Measurements from ENCODE around the gene OVCA2. TPM values are rescaled to one million over a fixed set of nuclear protein-coding genes. Genes with fewer than 3 reads are reported as not detected.

The OVCA2 gene
- total RNA-seq, 1 donor from 2014 or later: 27.8 TPM

DNA sequence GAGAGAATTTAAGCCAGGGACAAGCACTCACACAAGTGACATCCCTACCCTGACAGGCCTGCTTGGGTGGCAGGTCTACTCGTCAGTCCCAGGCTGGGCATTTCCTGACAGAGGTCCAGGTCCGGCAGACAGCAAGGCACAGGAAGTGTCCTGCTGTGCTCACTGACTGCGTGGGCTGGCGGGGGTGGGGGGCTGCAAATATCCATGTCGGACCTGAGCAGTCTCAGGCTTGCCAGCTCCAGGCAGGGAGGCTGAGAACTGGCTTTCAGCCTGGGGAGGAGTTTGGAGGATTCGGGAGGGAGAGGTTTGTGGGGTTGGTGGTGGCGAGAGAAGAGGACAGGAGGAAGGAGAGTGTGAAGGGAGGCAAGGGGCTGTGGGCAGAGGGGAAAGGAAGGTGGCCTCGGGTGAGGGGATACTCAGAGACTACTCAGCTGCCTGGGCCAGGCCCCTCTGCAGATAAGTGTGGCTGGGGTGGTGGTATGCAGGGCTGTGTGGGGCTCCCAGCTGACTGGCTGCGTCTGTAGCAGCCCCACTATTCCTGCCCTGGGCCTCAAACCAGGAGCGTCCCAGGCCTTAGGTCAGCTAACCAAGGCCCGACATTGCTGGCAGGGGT is 20.9 kb downstream of the OVCA2 start:
- H3K9me3 Mint-ChIP-seq: no peaks in the 10 kb centered on the region
- H3K36me3 Mint-ChIP-seq: peaks cover 29% of the 10 kb centered on the region
- H3K27ac Mint-ChIP-seq: peak overlapping the region; percentile 58
- DNase-seq (ENCODE audit: extremely low spot score, unreplicated experiment): no peak
- H3K4me1 Mint-ChIP-seq (ENCODE audit: unreplicated experiment): peaks cover 34% of the 10 kb centered on the region
- H3K27me3 Mint-ChIP-seq: peaks cover 16% of the 10 kb centered on the region
- TF ChIP-seq, protein P1, sequence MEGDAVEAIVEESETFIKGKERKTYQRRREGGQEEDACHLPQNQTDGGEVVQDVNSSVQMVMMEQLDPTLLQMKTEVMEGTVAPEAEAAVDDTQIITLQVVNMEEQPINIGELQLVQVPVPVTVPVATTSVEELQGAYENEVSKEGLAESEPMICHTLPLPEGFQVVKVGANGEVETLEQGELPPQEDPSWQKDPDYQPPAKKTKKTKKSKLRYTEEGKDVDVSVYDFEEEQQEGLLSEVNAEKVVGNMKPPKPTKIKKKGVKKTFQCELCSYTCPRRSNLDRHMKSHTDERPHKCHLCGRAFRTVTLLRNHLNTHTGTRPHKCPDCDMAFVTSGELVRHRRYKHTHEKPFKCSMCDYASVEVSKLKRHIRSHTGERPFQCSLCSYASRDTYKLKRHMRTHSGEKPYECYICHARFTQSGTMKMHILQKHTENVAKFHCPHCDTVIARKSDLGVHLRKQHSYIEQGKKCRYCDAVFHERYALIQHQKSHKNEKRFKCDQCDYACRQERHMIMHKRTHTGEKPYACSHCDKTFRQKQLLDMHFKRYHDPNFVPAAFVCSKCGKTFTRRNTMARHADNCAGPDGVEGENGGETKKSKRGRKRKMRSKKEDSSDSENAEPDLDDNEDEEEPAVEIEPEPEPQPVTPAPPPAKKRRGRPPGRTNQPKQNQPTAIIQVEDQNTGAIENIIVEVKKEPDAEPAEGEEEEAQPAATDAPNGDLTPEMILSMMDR (conservative IDR thresholded peaks at IDR 0.05): no peak
- no peak overlapping the region for H3K4me3 Mint-ChIP-seq

DNA sequence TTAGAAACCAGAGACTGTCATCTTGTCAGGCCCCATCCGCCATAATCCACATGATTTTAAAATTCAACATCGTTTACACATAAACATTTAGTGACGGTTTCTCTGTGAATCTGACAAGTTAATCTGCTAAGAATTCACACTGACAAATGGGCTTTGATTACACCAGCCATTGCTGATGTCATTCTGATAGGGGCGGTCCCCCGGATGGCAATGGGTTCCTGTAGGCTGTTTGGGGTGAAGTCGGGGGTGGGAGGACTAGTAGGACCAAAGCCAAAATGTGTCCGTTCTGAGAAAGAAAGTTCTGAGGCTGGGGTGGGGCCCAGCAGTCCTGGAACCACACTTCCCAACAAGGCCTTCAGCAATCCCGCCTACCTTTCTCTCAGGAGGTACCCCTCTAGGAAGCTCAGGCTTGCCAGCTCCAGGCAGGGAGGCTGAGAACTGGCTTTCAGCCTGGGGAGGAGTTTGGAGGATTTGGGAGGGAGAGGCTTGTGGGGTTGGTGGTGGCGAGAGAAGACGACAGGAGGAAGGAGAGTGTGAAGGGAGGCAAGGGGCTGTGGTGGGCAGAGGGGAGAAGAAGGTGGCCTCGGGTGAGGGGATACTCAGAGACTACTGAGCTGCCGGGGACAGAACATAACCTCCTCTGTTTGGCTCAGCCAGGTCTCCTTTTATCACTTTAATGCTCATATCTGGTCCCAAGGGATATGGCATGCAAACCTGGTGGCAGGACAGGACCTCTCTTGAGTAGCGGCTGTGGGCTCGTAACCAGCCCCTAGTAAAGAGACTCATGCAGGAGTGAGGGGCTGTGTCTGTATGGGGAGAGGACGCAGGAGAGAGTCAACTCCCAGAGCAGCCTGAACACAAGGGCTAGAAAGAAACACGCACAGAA is 21.7 kb downstream of the OVCA2 start:
- Mint-ChIP-seq H3K9me3 (no peaks in the 10 kb centered on the region), H3K4me3 (no peak overlapping the region), H3K27me3 (peaks cover 16% of the 10 kb centered on the region), H3K4me1 (ENCODE audit: unreplicated experiment) (peaks cover 41% of the 10 kb centered on the region), H3K36me3 (peaks cover 29% of the 10 kb centered on the region), H3K27ac (no peak overlapping the region)
- DNase-seq (ENCODE audit: extremely low spot score, unreplicated experiment): no peak
- TF ChIP-seq, protein P1 (conservative IDR thresholded peaks at IDR 0.05): no peak

DNA sequence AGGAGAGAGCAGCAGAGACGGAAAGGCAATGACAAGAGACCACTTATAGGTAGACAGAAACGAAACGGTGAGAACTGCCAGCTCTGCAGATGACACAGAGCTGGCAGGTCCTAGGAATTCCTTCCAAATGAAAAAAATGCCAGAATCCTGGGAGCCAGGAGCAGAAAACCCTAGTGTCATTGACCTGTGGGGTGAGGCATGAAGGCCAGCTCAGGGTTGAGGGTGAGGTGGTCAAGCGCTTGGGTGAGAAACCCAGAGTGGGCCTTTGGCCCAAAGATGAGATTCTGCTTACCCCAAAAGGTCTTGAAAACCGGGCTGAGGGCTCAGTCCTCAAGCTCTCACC is 22.3 kb downstream of the OVCA2 start:
- Mint-ChIP-seq H3K4me1 (ENCODE audit: unreplicated experiment) (peaks cover 46% of the 10 kb centered on the region), H3K4me3 (no peak overlapping the region), H3K27ac (no peak overlapping the region), H3K27me3 (peaks cover 16% of the 10 kb centered on the region), H3K36me3 (peaks cover 29% of the 10 kb centered on the region), H3K9me3 (no peaks in the 10 kb centered on the region)
- DNase-seq (ENCODE audit: extremely low spot score, unreplicated experiment): no peak
- TF ChIP-seq, protein P1 (conservative IDR thresholded peaks at IDR 0.05): no peak

DNA sequence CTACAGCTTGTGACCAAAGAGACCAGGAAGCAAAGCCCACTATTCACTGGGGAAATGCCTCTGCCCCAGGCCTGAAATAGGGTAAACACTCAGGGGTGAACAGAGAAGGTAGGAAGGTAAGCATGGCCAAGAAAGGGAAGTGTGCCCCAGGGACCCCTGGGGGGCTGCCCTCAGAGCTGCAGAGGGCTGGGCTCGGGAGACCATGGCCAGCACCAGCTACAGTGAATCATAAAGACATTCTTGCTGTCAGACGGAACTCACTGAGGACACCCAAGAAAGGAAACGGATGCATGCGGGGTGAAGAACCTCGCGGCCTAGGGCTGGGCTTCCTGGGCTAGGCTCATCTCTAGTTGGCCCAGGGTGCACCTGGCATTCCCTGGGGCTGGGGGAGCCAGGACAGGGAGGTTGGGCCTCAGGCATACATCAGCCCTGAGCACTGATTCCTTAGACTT is 22.7 kb downstream of the OVCA2 start:
- Mint-ChIP-seq H3K27me3 (peaks cover 13% of the 10 kb centered on the region), H3K36me3 (peaks cover 28% of the 10 kb centered on the region), H3K27ac (no peak overlapping the region), H3K4me1 (ENCODE audit: unreplicated experiment) (peaks cover 47% of the 10 kb centered on the region), H3K9me3 (no peaks in the 10 kb centered on the region), H3K4me3 (no peak overlapping the region)
- no peak for DNase-seq (ENCODE audit: extremely low spot score, unreplicated experiment)
- TF ChIP-seq, protein P1 (conservative IDR thresholded peaks at IDR 0.05): no peak

DNA sequence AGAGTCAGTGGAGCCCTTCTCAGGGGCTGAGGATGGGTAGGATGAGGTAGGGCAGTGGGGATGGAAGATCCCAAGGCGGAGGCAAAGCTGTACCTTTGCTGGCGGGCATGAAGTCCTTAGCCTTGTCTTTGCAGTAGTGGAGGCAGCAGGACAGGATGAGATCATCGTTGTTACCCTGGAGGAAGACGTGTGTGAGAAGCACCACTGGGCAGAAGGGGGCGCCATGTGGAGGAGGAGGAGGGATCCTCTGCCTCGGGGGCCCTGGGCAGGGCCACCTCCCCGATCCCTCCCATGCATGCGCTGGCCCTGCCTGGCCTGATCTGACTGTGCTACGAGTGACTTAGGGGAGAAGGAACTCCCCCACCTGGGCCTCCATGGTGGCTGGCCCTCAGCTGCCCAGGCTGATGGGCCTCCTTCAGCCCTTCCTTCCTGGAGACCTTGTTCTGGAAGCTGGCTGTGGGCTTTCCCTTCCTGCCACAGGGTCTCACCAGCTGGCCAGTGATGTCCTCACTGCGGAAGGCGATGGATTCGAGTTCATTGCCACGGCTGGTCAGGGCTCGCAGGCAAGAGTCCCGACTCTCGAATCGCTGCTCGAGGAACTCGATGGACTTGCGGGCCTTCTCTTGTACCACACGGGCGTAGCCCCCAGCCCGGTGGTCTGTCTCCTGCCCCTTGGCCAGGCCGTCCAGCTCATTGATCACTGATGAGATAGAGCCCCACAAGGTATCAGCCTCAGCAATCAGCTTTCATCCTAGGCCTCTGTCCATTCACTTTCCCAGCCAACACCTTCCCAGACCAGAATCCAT is 23.4 kb downstream of the OVCA2 start:
- Mint-ChIP-seq H3K4me1 (ENCODE audit: unreplicated experiment) (peaks cover 53% of the 10 kb centered on the region), H3K9me3 (no peaks in the 10 kb centered on the region)

More for the DNA sequence above, 23.4 kb downstream of the OVCA2 start:
- peaks cover 7% of the 10 kb centered on the region for H3K27me3 Mint-ChIP-seq
- TF ChIP-seq, protein P1 (conservative IDR thresholded peaks at IDR 0.05): peak; percentile 51
- H3K4me3 Mint-ChIP-seq: no peak overlapping the region
- H3K27ac Mint-ChIP-seq: no peak overlapping the region
- no peak for DNase-seq (ENCODE audit: extremely low spot score, unreplicated experiment)
- peaks cover 29% of the 10 kb centered on the region for H3K36me3 Mint-ChIP-seq
